Activated T-cell treated with anti-CD3 and anti-CD28 coated beads, Interleukin-2, amount 50 U/mL, for 4 hours (primary cell): ENCODE measurements around the gene RPS26. TPM values are rescaled to one million over a fixed set of nuclear protein-coding genes. Genes with fewer than 3 reads are reported as not detected.

ENCODE experiments used
- ATAC-seq, 2 donors: fragments of 200-7000 bp; cut with Tn5 transposase; one replicate each; pipeline ENCODE4 v1.10.0; 2021
- DNase-seq: peaks from one replicate; pipeline ENCODE4 v3.0.0-alpha.2; 2020
- H3K27me3 Mint-ChIP-seq: one replicate; pipeline ENCODE4 v1.8.0; 2021; ENCODE audit warnings: low read depth, mixed read lengths
- H3K36me3 Mint-ChIP-seq: one replicate; pipeline ENCODE4 v1.8.0; 2022; ENCODE audit warnings: mixed read lengths; ENCODE audit not compliant: insufficient read depth
- H3K4me1 Mint-ChIP-seq: one replicate; pipeline ENCODE4 v1.8.0; 2021; ENCODE audit warnings: low read depth, mixed read lengths
- H3K4me3 Mint-ChIP-seq: one replicate; pipeline ENCODE4 v1.8.0; 2021; ENCODE audit warnings: mild to moderate bottlenecking, moderate library complexity, mixed read lengths
- H3K9me3 Mint-ChIP-seq: one replicate; pipeline ENCODE4 v1.8.0; 2021; ENCODE audit warnings: mixed read lengths
- total RNA-seq, 3 donors: library from RNA; stranded (reverse); gene quantifications; one replicate each; pipeline ENCODE4 v1.2.1, GENCODE V29; 2021

RPS26 gene
- total RNA-seq, 3 donors from 2014 or later, result 73.1 to 118 (median 110) TPM

- peaks cover 21% of the 10 kb centered on the region for H3K4me1 Mint-ChIP-seq
- ATAC-seq, result no peak
- no peak overlapping the region for H3K4me3 Mint-ChIP-seq
- H3K27me3 Mint-ChIP-seq, result no peaks in the 10 kb centered on the region
- no peaks in the 10 kb centered on the region for H3K9me3 Mint-ChIP-seq
- H3K36me3 Mint-ChIP-seq, result no peaks in the 10 kb centered on the region
- no peak for DNase-seq
Observed at GRCh38 chr12:56010111-56010570, 31.6 kb upstream of the RPS26 start.

- Mint-ChIP-seq H3K4me3 (no peak overlapping the region), H3K36me3 (no peaks in the 10 kb centered on the region), H3K27me3 (no peaks in the 10 kb centered on the region), H3K9me3 (no peaks in the 10 kb centered on the region), H3K4me1 (peaks cover 15% of the 10 kb centered on the region)
- DNase-seq (no peak), ATAC-seq (no peak)
Observed at GRCh38 chr12:56011509-56012090, 30.1 kb upstream of the RPS26 start.

GRCh38 chr12:56013482-56013881 is 28.2 kb upstream of the RPS26 start:
- H3K9me3 Mint-ChIP-seq, result no peaks in the 10 kb centered on the region
- no peak for DNase-seq
- H3K36me3 Mint-ChIP-seq, result no peaks in the 10 kb centered on the region
- ATAC-seq, result no peak
- H3K4me1 Mint-ChIP-seq, result peaks cover 4% of the 10 kb centered on the region
- H3K4me3 Mint-ChIP-seq, result no peak overlapping the region
- H3K27me3 Mint-ChIP-seq, result no peaks in the 10 kb centered on the region

- Mint-ChIP-seq H3K9me3 (no peaks in the 10 kb centered on the region), H3K4me1 (no peaks in the 10 kb centered on the region), H3K36me3 (no peaks in the 10 kb centered on the region), H3K4me3 (no peak overlapping the region), H3K27me3 (no peaks in the 10 kb centered on the region)
- ATAC-seq, result no peak
- no peak for DNase-seq
Observed at GRCh38 chr12:56014205-56014604, 27.5 kb upstream of the RPS26 start.

- H3K36me3 Mint-ChIP-seq, result no peaks in the 10 kb centered on the region
- DNase-seq (no peak), ATAC-seq (no peak)
- H3K9me3 Mint-ChIP-seq, result no peaks in the 10 kb centered on the region
- peaks cover 19% of the 10 kb centered on the region for H3K4me1 Mint-ChIP-seq
- H3K4me3 Mint-ChIP-seq, result no peak overlapping the region
- H3K27me3 Mint-ChIP-seq, result no peaks in the 10 kb centered on the region
Observed at GRCh38 chr12:56017181-56017580, 24.5 kb upstream of the RPS26 start.

GRCh38 chr12:56018356-56018755 is 23.4 kb upstream of the RPS26 start:
- Mint-ChIP-seq H3K4me1 (peaks cover 22% of the 10 kb centered on the region), H3K27me3 (no peaks in the 10 kb centered on the region), H3K4me3 (no peak overlapping the region), H3K9me3 (no peaks in the 10 kb centered on the region), H3K36me3 (no peaks in the 10 kb centered on the region)
- DNase-seq (no peak), ATAC-seq (no peak)

GRCh38 chr12:56020423-56021184 is 21.1 kb upstream of the RPS26 start, which contains the start of gene IKZF4:
TSS of gene IKZF4 (plus strand) at chr12:56021043. CDS start at chr12:56021494, 451 bp downstream.
- H3K9me3 Mint-ChIP-seq, result no peaks in the 10 kb centered on the region
- no peak for DNase-seq
- H3K4me1 Mint-ChIP-seq, result peaks cover 26% of the 10 kb centered on the region
- H3K36me3 Mint-ChIP-seq, result peaks cover 7% of the 10 kb centered on the region
- H3K27me3 Mint-ChIP-seq, result no peaks in the 10 kb centered on the region
- peak; percentile 32 to 42 for ATAC-seq
- peak within 1 kb of the TSS; percentile 85 for H3K4me3 Mint-ChIP-seq

GRCh38 chr12:56021889-56022497 is 19.7 kb upstream of the RPS26 start:
- Mint-ChIP-seq H3K4me1 (peaks cover 26% of the 10 kb centered on the region), H3K9me3 (no peaks in the 10 kb centered on the region), H3K36me3 (peaks cover 7% of the 10 kb centered on the region), H3K27me3 (no peaks in the 10 kb centered on the region), H3K4me3 (peak overlapping the region; percentile 85)
- ATAC-seq (no peak), DNase-seq (no peak)

GRCh38 chr12:56028511-56029165 is 13.1 kb upstream of the RPS26 start:
- Mint-ChIP-seq H3K36me3 (peaks cover 42% of the 10 kb centered on the region), H3K4me1 (peaks cover 28% of the 10 kb centered on the region), H3K27me3 (no peaks in the 10 kb centered on the region), H3K9me3 (no peaks in the 10 kb centered on the region), H3K4me3 (no peak overlapping the region)
- ATAC-seq (no peak), DNase-seq (no peak)

- no peaks in the 10 kb centered on the region for H3K27me3 Mint-ChIP-seq
- no peaks in the 10 kb centered on the region for H3K9me3 Mint-ChIP-seq
- DNase-seq (no peak), ATAC-seq (no peak)
- H3K4me1 Mint-ChIP-seq, result peaks cover 24% of the 10 kb centered on the region
- H3K36me3 Mint-ChIP-seq, result peaks cover 40% of the 10 kb centered on the region
- H3K4me3 Mint-ChIP-seq, result no peak overlapping the region
Observed at GRCh38 chr12:56029166-56029519, 12.6 kb upstream of the RPS26 start.

GRCh38 chr12:56029666-56030293 is 11.9 kb upstream of the RPS26 start:
- peak; percentile 38 for DNase-seq
- H3K9me3 Mint-ChIP-seq, result no peaks in the 10 kb centered on the region
- no peak overlapping the region for H3K4me3 Mint-ChIP-seq
- no peaks in the 10 kb centered on the region for H3K27me3 Mint-ChIP-seq
- peak; percentile 45 to 47 for ATAC-seq
- peaks cover 43% of the 10 kb centered on the region for H3K36me3 Mint-ChIP-seq
- peaks cover 29% of the 10 kb centered on the region for H3K4me1 Mint-ChIP-seq

- H3K9me3 Mint-ChIP-seq, result no peaks in the 10 kb centered on the region
- peak; percentile 46 to 73 for ATAC-seq
- peaks cover 49% of the 10 kb centered on the region for H3K36me3 Mint-ChIP-seq
- no peaks in the 10 kb centered on the region for H3K27me3 Mint-ChIP-seq
- peak; percentile 18 for DNase-seq
- H3K4me3 Mint-ChIP-seq, result no peak overlapping the region
- H3K4me1 Mint-ChIP-seq, result peaks cover 29% of the 10 kb centered on the region
Observed at GRCh38 chr12:56031987-56032386, 9.7 kb upstream of the RPS26 start.

- DNase-seq (peak; percentile 8), ATAC-seq (peak; percentile 64 to 71)
- no peaks in the 10 kb centered on the region for H3K9me3 Mint-ChIP-seq
- H3K27me3 Mint-ChIP-seq, result no peaks in the 10 kb centered on the region
- H3K36me3 Mint-ChIP-seq, result peaks cover 34% of the 10 kb centered on the region
- no peak overlapping the region for H3K4me3 Mint-ChIP-seq
- H3K4me1 Mint-ChIP-seq, result peaks cover 26% of the 10 kb centered on the region
Observed at GRCh38 chr12:56034586-56035332, 7.0 kb upstream of the RPS26 start.
